ENCODE data around the gene VWA3B. TPM values are rescaled to one million over a fixed set of nuclear protein-coding genes. Genes with fewer than 3 reads are reported as not detected.

Gene VWA3B
- total RNA-seq, 1 donor from 2014 or later: not detected

DNA sequence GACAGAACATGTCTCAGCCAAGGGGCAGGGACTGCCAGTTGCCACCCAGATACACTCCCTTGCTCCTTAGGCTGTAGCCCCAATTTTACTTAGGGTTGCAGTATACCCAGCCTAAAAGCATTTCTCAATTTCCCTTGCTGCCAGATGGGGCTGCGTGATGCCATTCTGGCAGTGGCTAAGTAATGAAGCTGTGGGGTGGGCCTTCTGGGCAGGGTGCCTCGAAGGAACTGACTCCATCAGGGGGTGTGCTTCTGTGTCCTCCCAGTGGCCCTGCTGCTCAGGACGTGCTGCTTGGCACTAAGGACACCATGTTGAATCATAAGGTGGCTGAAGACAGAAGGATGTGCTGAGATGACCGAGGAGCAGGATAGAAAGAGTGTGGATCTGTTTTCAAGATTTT lies 74.2 kb downstream of the VWA3B start:
- no peak overlapping the region for H3K4me3 ChIP-seq (ENCODE audit: low read depth, low read length)
- no peak for DNase-seq (ENCODE audit: low read depth)
- no peaks in the 10 kb centered on the region for H3K36me3 ChIP-seq (ENCODE audit: control insufficient read depth, insufficient read depth, low read length)
- peaks cover 2% of the 10 kb centered on the region for H3K27me3 ChIP-seq (ENCODE audit: control insufficient read depth, insufficient read depth, low read length)
- TF ChIP-seq CTCF (IDR thresholded peaks at IDR 0.05; ENCODE audit: insufficient read depth, low read length, poor library complexity, severe bottlenecking): no peak

DNA sequence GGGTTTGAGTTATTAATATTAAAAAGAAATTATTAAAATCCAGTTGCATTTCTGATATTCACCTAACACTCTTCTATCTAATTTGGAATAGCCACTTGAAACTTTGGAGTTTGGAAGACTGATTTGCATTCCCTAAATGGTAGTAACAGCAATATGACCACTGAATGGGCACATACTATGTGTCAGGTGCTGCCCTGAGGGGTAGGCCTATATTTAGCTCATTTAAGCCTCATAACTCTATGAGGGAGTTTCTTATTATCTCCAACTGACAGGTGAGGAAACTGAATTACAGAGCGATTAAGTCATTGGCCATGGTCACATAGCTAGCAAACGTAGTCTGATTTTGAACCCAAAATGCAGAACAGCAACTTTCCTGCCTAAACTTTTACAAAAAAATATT lies 77.3 kb downstream of the VWA3B start:
- DNase-seq (ENCODE audit: low read depth): no peak
- TF ChIP-seq CTCF (IDR thresholded peaks at IDR 0.05; ENCODE audit: insufficient read depth, low read length, poor library complexity, severe bottlenecking): no peak
- Histone ChIP-seq H3K36me3 (ENCODE audit: control insufficient read depth, insufficient read depth, low read length) (no peaks in the 10 kb centered on the region), H3K27me3 (ENCODE audit: control insufficient read depth, insufficient read depth, low read length) (no peaks in the 10 kb centered on the region), H3K4me3 (ENCODE audit: low read depth, low read length) (no peak overlapping the region)

DNA sequence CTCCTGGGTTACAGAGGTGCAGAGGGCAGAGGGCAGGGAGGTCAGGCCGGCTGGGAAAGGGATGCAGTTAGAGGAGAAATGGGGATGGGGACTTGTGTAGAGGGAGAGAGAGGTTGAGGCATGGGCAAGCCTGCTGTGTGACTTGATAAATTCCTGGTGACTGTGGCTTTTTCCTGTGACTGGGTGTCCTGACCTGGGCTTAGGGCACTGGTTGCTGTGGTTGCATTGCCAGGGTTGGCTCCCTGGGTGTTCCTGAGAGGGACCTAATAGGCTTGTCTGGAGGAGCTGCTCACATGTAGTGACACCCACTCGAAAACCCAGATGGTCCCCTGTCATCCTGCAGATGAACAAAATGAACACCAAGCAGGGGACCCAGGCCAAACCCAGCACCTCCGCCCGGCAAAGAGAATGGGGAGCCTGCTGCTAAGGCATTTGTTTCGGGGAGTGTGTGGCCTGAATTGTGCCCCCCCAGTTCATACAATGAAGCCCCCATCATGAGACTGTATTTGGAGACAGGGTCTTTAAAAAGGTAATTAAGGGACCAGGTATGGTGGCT lies 78.6 kb downstream of the VWA3B start:
- Histone ChIP-seq H3K27me3 (ENCODE audit: control insufficient read depth, insufficient read depth, low read length) (no peaks in the 10 kb centered on the region), H3K4me3 (ENCODE audit: low read depth, low read length) (no peak overlapping the region), H3K36me3 (ENCODE audit: control insufficient read depth, insufficient read depth, low read length) (no peaks in the 10 kb centered on the region)
- no peak for DNase-seq (ENCODE audit: low read depth)
- TF ChIP-seq CTCF (IDR thresholded peaks at IDR 0.05; ENCODE audit: insufficient read depth, low read length, poor library complexity, severe bottlenecking): no peak

- Histone ChIP-seq H3K36me3 (ENCODE audit: control insufficient read depth, insufficient read depth, low read length) (no peaks in the 10 kb centered on the region), H3K4me3 (ENCODE audit: low read depth, low read length) (no peak overlapping the region), H3K27me3 (ENCODE audit: control insufficient read depth, insufficient read depth, low read length) (no peaks in the 10 kb centered on the region)
- no peak for TF ChIP-seq CTCF (IDR thresholded peaks at IDR 0.05; ENCODE audit: insufficient read depth, low read length, poor library complexity, severe bottlenecking)
- DNase-seq (ENCODE audit: low read depth): no peak
Measured at GRCh38 chr2:98167916-98168315, 80.9 kb downstream of the VWA3B start.

GRCh38 chr2:98170076-98170475 lies 83.1 kb downstream of the VWA3B start:
- TF ChIP-seq CTCF (IDR thresholded peaks at IDR 0.05; ENCODE audit: insufficient read depth, low read length, poor library complexity, severe bottlenecking): no peak
- no peak overlapping the region for H3K4me3 ChIP-seq (ENCODE audit: low read depth, low read length)
- no peaks in the 10 kb centered on the region for H3K36me3 ChIP-seq (ENCODE audit: control insufficient read depth, insufficient read depth, low read length)
- H3K27me3 ChIP-seq (ENCODE audit: control insufficient read depth, insufficient read depth, low read length): peaks cover 4% of the 10 kb centered on the region
- no peak for DNase-seq (ENCODE audit: low read depth)

DNA sequence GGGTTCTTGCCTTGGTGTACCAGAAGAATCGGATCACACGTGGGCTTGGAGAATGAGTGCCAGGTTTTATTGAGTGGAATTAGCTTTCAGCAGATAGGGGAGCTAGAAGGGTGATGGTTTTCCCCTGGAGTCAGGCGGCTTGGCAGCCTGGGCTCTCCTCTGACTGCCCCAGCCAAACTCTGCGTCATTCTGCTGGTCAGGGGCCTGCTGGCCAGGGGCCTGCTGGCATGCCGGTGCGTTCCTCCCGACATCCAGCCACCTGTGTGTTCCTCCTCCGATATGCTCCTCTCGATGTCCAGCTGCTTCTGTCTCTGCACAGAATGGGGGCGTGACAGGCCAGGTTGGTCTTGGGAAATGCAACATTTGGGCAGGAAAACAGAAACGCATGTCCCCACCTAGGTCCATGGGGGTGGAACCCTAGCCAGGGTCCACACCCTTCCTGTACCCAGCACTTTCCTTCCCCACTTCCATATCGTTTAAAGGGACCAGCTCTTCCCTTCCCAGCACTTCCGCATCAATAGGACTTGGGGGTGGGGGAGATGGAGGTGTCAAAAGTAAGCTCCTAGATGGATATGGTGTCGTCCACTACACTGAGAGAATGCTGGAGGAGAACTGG lies 85.3 kb downstream of the VWA3B start:
- DNase-seq (ENCODE audit: low read depth): no peak
- H3K36me3 ChIP-seq (ENCODE audit: control insufficient read depth, insufficient read depth, low read length): no peaks in the 10 kb centered on the region
- H3K27me3 ChIP-seq (ENCODE audit: control insufficient read depth, insufficient read depth, low read length): peaks cover 4% of the 10 kb centered on the region
- no peak for TF ChIP-seq CTCF (IDR thresholded peaks at IDR 0.05; ENCODE audit: insufficient read depth, low read length, poor library complexity, severe bottlenecking)
- H3K4me3 ChIP-seq (ENCODE audit: low read depth, low read length): no peak overlapping the region

Measured in kidney epithelial cell (primary cell).